Activated CD4-positive, alpha-beta T cell treated with anti-CD3 and anti-CD28 coated beads, Interleukin-10, Interleukin-2, amounts not matched to agents 100 ng/mL and 50 ng/mL, durations not matched to agents 16 hours and 8 hours (primary cell): ENCODE results near the gene NYAP1.
"Not testable (repeated sequence)": the region's sequence is repeated elsewhere in the genome, so short reads cannot be mapped to it uniquely, and the experiment has no call there.

Experiments used
- DNase-seq: peaks from one replicate; pipeline ENCODE4 v3.0.0-alpha.2; 2020

NYAP1 gene

GRCh38 chr7:100484673-100485045 lies 932 bp downstream of the NYAP1 start:
- DNase-seq = no peak

GRCh38 chr7:100485471-100485876 lies 1.7 kb downstream of the NYAP1 start:
- no peak for DNase-seq

- no peak for DNase-seq
These were observed 2.4 kb downstream of the NYAP1 start for GRCh38 chr7:100486111-100486636.

- no peak for DNase-seq
These were observed 3.2 kb downstream of the NYAP1 start for GRCh38 chr7:100486753-100487446.

- DNase-seq = no peak
These were observed 4.8 kb downstream of the NYAP1 start for GRCh38 chr7:100488333-100489095.

GRCh38 chr7:100489121-100489520 lies 5.4 kb downstream of the NYAP1 start:
- DNase-seq = no peak

GRCh38 chr7:100489824-100490223 lies 6.1 kb downstream of the NYAP1 start:
- DNase-seq = peak; percentile 65

- no peak for DNase-seq
These were observed 6.9 kb downstream of the NYAP1 start for GRCh38 chr7:100490483-100491191.

- no peak for DNase-seq
These were observed 7.5 kb downstream of the NYAP1 start for GRCh38 chr7:100491192-100491578.

GRCh38 chr7:100492738-100493475 lies 9.2 kb downstream of the NYAP1 start:
- DNase-seq = no peak

- peak; percentile 57 for DNase-seq
These were observed 9.9 kb downstream of the NYAP1 start for GRCh38 chr7:100493476-100494264.

GRCh38 chr7:100496509-100496908 lies 12.8 kb downstream of the NYAP1 start:
- DNase-seq = no peak

GRCh38 chr7:100500743-100501142 lies 17.0 kb downstream of the NYAP1 start:
- DNase-seq = not testable (repeated sequence)

GRCh38 chr7:100504031-100504430 lies 20.3 kb downstream of the NYAP1 start:
- DNase-seq = not testable (repeated sequence)

GRCh38 chr7:100504887-100505611 lies 21.3 kb downstream of the NYAP1 start:
- DNase-seq = no peak

GRCh38 chr7:100506356-100506923 lies 22.7 kb downstream of the NYAP1 start:
- DNase-seq = no peak

- no peak for DNase-seq
These were observed 25.5 kb downstream of the NYAP1 start for GRCh38 chr7:100509231-100509630.

- DNase-seq = no peak
These were observed 26.9 kb downstream of the NYAP1 start for GRCh38 chr7:100510437-100511239.

GRCh38 chr7:100513212-100513810 lies 29.6 kb downstream of the NYAP1 start:
- DNase-seq = no peak
